Right renal cortex interstitium (tissue), 3 donors: ENCODE results near the gene MBP. TPM values are rescaled to one million over a fixed set of nuclear protein-coding genes. Genes with fewer than 3 reads are reported as not detected.

Experiments used
- DNase-seq, 3 donors: peaks; one replicate each; pipeline ENCODE4 v3.0.0-alpha.2; 2013; ENCODE audit warnings: low read depth in 3 of 3, low spot score in 2 of 3
- polyA plus RNA-seq, 3 donors: library from polyadenylated mRNA; unstranded; fragments of 120-200 nt; gene quantifications; one replicate each; pipeline ENCODE4 v1.2.1, GENCODE V29; 2013; ENCODE audit not compliant: insufficient read length in 3 of 3

The MBP gene
- polyA plus RNA-seq, 3 donors: 17.5 to 20.9 (median 17.7) TPM

GRCh38 chr18:76932026-76932819, 200.4 kb downstream of the MBP start:
- no peak for DNase-seq

- DNase-seq: no peak
Observed at GRCh38 chr18:76931171-76931570, 201.4 kb downstream of the MBP start.

Other genes with a start within 250 kb of the MBP start
- gene GALR1, start 117.1 kb upstream of the MBP start, polyA plus RNA-seq: under 1 TPM; 0.06 to 0.07 (median 0.06) TPM